ENCODE measurements around the gene IL17RD.

IL17RD gene

DNA sequence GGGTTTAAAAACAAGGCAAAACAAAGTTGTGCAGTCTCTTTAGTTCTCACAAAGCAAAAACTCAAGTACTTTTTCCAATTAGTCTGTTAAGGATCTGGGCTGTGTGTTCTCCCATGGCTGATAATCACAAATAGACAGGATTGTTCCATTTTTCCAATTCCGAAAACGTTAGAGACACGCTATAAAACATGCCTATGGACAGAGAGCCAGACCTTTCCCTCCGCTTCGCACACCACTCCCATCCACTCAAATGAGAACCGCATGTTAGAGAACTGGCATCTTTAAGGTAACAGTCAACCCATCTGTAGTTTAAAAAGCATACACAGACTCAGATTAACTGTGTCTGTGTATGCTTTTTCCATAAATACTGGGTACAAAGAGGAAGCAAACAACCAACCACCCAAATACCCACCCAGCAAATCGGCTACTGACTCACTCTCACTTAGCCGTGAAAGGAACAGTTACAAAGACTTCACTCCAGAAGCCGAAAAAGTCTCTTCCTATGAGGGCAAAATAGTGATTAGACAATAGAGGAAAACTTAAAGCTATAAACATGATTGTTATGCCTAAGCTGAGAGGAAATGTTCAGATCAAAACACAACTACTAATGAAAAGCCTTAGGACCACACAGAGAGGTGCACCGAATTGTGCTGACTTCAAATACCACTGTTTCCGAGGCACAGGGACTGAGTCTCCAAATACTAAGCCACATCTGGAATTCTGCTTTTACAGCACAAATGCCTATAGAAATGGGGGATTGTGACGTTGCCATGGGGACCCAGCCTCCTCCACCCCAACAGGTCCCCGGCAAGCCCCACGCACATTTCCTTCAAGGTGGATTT is 36.1 kb downstream of the IL17RD start:
- no peak for DNase-seq

DNA sequence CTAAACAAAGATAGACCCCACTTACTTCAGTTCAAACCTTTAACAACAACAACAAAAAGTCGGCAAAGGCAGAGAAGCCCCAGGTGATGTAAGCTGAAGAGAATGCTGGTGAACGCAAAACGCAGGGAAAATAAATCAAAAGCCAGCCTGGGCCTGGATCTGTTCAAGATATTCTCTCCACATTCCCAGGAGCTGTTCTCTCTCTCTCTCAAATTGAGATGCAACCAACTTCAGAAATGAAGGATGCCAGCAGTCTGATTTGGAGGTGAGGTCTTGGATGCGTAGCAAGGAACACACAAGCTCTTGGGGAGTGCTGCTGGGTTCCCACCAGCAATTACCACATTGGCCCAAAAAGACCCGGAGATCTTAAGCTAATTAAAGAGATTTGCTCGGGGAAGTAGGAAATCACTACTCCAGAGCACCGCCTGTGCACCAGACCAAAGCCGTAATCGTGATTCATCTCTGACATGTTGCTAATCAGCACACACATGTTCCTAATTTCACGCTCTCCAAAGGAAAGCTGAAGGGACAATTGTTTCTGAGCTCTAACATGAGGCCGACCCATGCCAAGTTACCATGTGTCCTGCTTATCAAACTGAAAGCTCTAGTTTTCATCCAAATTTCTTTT is 37.1 kb downstream of the IL17RD start:
- no peak for DNase-seq

DNA sequence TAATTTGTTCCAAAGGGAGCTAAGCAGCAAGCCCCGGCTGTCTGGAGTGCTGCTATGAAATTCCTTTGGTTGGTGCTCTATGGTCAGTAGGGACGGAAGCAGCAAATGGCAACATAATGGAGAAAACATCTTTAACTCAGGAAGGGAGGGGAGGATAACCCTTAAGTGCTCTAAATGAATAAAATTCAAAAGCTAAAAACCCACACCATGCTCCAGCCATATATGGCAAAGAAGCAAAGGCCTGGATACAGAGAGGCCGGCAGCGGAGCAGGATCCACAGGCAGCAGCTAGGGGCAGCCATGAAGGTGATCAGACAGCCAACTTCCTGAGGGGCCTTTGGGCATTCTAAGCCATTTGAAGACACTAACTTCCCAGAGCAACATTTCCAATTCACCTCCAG is 38.9 kb downstream of the IL17RD start:
- DNase-seq = no peak

DNA sequence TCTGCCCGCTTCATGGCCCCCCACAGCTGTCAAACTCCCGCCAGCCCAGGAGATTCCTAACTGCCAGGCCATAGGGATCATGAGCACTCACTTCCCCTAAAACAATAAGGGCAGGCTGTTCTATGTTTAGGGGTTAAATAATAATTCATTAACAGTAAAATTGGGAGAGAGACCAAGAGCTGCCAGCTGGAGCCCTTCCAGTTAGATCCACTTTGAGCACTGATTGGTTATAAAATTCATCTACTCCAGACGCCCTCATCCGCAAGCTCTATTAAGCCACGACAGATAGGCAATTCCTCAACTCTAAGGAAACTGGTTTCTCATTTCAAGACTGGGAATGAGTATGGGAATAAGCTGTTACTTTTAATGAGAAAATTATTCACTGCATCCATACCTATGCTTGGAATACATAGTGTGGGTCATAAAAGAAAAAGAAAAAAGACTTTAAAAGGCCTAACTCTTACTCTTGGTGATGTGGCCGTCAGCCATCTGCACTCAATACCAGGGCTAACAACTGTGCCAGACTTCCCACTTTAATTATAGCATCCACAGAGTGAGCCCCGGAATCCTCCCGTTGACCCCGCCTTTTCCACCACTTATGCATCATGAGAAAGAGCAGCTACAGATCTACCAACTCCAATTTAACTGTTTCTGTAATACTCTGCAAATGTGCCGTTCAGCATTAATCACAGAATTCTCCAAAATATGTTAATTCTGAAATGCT is 44.5 kb downstream of the IL17RD start:
- no peak for DNase-seq

DNA sequence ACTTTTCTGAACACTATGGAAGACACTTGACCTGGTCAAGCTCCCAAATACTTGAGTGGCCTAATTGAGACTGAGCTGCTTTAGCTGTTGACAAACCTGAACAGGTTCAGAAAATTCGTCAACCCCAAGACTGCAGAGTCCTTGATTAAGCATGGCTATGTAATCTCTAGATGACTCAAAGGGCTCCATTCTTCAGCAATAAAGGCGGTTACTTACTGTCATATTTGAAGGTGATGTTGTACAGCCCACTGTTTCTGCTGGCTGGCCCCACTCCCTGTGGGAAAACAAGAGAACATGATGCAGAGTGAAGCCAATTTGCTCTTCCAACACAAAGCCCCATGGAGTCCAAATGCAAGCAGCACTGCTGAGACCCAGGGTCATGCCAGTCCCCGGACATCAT is 45.1 kb downstream of the IL17RD start:
- no peak for DNase-seq

DNA sequence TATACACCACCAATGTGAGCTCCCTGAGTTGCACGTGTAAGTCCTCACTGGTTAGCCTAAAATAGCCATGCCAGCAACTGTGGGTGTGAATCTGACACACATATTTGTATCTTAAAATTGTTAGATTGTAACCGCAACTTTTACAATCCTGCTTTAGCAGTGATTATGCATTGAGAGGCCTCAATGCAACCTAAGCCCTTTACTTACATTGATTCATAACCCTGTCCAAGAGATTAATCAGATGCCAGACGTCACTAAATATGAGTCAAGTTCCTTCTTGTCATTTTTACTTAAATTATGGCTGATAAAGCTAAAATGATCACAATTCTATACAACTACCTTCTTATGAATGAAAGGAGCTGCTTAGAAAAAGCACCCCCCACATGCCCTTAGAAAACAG is 46.9 kb downstream of the IL17RD start:
- no peak for DNase-seq

DNA sequence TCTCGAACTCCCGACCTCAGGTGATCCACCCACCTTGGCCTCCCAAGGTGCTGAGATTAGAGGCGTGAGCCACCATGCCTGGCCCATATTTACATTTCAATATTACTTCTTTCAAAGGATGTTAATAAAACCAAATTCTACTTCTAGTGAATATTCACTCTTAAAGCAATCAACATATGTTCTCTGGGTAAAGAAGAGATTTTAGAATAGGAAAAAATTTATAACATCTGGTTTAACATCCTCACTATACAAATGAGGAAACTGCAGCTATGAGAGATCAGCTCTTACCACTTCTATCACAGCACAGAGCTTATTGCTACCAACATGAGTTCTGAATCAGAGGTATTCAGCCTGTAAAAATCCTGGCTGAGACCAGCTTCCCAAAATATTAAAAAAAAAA is 48.7 kb downstream of the IL17RD start:
- DNase-seq = no peak

DNA sequence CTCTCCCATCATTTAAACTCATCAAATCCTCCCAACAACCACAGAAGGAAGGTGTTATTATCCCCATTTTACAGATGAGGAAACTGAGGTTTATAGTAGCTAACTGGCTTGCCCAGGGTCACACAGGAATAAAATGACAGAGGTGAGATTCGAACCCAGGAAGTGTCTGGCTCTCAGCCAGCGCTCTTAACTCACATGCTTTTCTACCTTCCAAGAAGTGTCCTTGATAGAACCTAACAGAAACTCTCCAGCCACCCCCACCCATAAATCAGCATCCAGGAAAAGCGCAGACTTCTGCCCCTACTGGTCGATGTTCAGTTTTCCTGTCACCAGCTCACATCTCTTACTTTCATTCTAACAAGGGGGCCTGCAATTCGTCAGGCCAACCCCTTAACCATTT is 52.9 kb downstream of the IL17RD start:
- peak; percentile 41 for DNase-seq

DNA sequence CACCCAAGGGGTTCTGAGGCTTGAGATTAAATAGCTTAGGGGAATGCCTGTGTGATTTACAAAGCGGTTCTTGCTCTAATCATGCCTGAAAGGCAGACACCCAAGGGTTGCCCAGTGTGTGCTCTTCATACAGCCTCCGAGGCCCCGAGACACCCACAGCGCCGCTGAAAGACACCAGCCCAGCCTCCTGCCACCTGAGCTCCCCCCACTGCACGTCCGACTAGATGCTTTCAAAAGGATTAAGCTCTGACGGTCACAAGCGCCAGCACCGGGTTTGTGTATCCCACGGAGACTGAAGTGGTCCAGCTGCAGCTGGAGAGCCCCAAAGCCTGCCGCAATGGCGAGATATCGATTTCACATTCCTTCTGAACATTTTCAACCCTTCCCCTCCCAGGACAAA is 54.4 kb downstream of the IL17RD start:
- DNase-seq = no peak

DNA sequence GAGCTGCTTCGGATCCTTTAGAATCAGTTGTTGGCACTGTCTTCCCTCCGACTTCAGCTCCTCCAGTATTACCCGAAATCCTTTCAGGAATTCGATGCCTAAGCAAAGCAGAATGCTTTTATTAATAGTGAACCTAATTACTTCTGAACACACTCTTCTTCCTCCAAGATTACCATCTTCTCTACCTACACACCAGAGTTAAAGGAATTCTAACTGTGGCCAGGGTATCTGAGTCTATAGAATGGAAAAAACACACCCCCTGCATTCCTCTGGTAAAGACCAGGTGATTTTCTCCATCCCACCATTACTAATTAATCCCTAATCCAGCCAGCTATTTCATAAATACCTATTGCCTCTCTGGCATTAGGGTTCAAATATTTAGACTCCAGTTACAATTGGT is 54.9 kb downstream of the IL17RD start:
- no peak for DNase-seq

DNA sequence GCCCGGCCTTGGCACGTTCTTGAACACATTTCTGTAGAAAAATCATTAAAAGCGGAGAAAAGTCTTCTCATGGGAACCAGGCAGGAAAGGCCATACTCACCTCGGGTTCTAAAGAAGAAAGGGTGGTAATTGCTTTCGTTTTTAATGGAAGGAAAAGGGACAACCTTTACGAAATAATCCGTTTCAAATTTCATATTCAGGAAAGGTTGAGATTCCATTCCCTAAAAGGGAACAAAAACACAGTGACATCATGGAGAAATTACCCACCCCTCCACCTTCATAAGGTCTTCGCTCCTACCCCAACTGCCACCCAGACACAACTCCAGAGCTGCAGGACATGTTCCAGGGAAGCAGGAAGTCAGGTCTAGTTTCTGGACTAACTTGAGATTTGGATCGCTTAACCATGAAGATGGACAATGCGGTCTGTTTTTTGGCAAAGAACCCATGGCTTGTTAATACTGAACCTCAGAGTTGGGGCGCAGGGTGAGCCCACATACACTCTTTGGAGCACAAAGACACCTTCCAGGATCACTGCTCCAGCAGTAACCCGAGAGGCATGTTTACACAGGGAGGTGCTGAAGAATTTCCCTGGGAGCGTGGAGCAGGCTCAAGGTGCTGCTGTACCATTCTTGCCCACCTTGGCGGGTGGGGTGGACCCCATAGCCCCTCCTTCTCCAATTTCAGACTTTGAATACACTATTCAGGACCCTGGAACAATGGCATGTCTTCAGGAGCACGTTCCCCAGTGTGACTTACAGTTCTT is 55.5 kb downstream of the IL17RD start:
- no peak for DNase-seq

DNA sequence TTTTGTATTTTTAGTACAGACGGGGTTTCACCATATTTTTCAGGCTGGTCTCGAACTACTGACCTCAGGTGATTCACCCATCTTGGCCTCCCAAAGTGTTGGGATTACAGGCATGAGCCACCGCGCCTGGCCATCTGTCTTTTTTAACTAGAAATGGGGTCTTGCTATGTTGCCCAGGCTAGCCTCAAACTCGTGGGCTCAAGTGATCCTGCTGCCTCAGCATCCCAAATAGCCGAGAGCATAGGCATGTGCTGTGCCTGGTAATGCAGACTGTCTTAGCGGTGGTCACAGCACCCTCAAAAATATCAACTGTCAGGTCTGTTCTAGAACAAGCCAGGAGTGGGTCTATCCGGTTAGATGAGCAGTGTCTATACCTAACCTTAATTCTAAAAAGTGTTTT is 56.5 kb downstream of the IL17RD start:
- DNase-seq = no peak

DNA sequence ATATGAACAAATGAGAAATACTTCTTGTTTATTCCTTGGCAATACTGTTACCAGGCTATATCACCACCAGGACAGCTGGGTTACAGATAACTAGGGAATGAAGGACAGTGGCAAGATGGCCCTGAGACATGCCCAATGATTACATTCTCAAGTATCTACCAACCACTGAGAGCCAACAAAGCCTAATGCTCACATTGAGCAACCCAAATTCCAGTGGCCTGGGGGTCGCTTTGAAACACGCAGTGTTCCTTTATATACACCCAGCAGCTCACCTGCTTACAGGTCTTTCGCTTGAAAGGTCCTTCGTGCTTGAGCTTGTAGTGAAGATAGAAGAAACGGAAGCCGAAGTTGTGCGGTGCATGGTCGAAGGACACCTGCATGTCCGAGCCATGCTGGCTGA is 59.6 kb downstream of the IL17RD start:
- no peak for DNase-seq

DNA sequence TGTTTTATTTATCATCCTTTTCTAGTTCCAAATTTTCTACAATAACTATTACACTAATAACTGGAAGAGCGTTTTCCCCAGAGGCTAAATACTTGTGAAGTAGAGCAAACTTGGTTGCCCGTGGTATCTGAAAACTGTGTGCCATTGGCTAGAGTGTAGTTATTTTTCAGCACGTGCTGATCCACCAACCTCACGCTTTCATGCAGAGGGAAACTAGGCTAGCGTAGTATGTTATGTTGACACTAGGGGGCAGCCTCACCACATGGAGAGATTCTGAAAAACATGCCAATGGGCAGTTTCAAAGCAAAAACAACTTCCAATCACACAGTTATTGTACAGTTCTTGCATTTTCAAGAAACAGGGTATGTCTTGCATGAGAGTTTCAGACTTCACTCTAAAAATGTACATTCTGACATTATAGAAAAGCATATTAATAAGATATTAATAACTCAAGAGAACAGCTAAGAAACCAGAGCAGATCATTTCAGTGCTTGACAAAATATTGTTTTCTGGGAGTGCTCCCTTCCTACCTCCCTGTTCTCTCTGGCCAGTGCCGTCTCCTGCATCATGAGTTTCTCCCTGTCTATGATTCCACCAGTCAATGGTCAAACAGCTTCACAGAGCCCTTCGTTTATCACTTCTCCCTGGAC is 65.0 kb downstream of the IL17RD start:
- DNase-seq = peak; percentile 92

DNA sequence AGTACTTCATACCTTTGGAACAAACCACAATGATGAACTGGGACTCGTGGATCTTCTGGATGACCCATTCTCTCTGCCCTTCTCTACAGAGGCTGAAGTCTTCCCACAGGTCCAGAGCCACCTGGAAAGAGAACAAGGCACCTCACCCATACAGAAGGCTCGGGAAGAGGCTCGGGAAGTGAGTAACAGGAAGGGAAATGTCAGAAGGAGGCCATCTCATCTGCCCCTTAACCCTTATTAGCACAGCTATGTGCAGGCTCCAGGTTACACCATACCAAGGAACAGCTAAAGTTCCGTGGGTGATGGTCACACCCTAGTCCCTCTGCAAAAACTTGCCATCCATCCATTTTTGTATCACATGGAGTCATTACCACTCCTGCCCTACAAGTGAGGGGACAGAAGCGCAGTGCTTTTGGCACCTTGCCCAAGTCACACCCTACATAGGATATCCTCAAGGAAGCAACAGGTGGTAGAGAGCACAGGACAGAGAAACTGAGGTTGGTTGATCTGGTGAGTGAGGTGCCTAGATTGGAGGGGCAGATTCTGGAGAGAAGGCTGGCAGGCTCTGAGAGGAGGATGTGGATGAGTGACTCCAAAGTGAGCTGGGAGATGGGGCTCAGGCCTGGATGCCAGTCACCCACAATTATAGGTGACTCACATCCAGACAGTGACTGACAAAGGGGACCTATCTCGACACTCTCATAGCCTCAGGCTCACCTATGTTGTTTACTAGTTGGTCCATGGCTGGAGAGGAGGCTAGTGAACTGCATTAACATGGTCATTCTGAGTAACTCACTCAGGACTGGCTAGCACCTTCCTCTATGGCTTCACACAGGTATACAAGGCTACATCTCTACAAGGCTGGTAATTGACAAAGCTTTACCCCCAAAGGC is 66.5 kb downstream of the IL17RD start:
- no peak for DNase-seq

DNA sequence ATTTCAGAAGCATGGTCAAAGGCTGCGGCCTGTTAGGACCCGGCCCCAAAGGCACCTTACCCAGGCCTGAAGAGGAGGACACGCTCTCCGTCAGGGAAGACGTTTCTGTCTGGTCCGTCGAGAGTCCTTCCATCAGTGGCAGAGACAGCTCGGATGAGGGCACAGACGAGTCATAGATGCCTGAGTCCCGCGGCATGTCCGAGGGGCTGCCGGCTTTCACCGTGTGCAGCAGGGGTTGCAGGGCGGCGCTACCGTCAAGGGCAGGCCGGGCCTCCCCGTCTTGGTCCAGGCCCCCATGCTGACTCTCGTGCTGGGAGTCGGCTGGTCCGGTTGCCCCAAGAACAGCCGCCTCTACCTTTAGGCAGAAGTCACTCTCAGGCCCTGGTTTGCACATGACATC is 67.6 kb downstream of the IL17RD start:
- DNase-seq = no peak

DNA sequence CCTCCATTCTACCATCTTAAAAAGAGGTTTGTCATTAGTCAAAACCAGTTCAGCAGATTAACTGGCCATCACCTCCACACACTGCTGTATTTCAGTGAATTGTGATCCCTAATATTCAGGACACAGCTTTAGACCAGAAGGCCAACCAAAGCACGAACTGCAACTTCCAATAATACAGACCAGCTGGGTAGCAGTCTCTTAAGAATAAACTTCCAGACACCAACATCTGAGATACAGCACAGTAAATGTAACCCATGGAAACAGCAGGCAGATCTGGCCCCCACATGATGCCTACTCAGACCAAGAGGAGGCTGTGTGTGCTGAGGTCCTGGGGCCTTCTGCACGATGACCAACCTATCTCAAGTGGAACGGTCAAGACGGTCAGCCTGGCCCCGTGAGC is 69.8 kb downstream of the IL17RD start:
- DNase-seq = no peak

DNA sequence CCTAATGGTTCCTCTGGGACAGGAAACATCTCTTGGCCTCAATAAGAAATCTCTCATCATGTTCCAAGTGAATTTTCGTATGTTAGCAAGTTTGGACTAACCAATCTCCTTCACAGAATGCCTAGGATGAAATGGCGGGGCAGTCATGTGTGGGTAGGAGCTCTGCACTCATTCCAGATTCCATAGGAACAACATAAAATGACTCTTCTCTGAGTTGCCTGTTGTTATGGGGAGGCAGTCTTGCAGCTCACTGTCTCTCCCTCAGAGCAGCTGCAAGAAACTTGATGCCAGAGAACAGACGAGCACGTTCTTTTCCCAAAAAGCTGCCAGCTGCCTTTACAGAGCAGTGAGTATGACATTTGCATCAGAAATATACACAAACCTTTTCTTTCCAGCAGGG is 70.6 kb downstream of the IL17RD start:
- no peak for DNase-seq

DNA sequence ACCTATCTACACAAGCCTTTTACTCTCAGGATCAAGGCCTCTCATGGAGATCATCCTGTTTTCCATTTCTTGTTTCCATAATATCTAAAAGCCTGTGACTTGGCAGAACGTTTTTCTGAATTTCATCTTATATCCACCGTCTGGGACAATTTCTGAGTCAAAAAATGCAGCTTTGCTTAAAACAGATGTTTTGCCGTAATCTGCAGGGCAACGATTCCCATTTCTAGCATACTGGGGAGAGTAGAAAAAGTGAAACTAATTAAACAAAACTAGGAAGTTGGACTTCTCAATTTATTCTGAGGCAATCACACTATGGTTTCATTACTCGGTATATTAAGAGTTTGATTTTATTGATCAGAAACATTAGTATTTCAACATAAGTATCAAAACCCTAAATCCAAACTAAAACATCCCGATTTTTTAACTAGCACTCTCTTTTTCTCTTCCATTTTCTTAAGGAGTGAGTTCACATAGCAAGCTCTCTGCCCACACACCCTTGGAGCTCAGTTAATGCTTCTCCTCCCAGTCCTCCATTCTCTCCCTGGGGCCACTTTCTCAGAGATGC is 71.1 kb downstream of the IL17RD start:
- no peak for DNase-seq

DNA sequence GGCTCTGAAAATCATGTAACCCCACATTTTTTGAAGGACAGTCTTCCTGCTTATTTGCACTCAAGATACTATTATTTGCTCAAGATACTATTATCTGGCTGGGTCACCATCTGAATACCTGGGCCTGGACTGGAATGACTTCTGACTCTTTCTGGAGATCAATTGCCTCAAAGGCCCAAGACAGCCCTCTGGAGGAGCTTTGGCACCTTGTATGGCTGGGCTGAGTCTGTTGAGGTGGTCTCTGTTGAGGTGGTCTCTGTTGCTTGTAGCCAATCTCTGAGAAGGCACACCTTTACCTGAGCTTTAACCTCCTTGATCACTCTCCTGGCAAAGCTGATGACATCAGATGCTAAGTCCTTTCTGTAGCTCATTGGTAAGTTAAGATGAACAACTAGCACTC is 71.7 kb downstream of the IL17RD start:
- no peak for DNase-seq

DNA sequence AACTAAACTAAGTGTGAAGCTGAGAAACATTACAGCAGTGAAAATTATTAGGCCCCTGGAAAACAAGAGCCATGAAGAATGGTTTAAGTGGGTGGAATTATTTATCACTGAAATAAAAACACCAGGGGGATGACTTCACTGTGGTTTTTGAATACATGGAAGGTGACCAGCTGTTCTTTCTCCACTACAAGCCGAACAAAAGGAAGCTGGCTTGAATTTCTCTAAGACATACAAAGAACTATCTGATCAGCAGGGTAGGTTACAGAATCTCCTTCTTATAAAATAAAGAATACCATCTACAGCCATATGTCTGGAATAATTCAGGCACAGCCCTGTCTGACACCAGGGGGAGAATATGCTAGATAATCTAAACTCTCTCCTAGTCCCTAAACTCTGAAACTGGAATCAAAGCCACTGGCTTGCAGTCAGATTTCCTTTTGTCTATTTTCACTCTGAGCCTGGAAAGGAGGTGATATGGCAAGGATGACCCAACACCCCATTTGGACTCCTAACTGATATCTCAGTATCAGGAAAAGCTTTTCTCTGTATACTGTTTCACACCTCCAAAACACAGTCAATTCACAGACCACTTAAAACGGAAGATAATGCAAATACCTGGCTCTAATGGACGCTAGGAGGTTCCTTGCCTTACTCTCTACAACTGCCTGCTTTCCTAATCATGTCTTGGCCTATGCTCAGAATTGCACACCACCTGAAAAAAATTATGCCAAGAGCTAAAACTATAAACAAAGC is 73.5 kb downstream of the IL17RD start:
- no peak for DNase-seq
